Astrocyte (in vitro differentiated cells and primary cell): ENCODE data around the gene PITPNM3.

Experiments
- EZH2 ChIP-seq: IDR thresholded peaks from 2 replicates; pipeline ENCODE4 v1.6.1; 2012; ENCODE audit warnings: mild to moderate bottlenecking, low read length, inconsistent platforms; ENCODE audit not compliant: insufficient read depth
- TF ChIP-seq, protein P1 (sequence below): IDR thresholded peaks from 2 replicates; pipeline ENCODE4 v1.5.1; 2011; ENCODE audit warnings: low read depth, mild to moderate bottlenecking, inconsistent platforms, low read length, moderate library complexity; ENCODE audit not compliant: insufficient read depth

DNA sequence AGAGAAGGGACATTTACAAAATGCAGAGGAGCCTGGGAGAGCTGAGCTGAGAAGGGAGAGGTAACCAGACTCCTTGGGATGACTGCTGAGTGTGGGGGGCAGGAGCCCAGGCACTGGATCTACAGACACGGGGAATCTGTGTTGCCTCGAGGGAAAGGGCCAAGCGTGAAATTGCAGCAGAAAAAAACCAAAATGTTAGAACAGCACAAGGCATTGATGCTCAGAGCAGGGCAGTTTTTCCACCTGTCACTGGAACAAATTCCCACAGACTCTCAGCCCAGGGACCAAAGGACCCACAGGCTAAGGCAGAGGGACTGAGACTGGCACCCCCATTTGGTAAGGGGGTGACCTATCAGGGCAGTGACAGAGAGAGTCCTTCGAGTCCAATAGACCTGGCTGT is 2.0 kb downstream of the PITPNM3 start:
- TF ChIP-seq, protein P1, sequence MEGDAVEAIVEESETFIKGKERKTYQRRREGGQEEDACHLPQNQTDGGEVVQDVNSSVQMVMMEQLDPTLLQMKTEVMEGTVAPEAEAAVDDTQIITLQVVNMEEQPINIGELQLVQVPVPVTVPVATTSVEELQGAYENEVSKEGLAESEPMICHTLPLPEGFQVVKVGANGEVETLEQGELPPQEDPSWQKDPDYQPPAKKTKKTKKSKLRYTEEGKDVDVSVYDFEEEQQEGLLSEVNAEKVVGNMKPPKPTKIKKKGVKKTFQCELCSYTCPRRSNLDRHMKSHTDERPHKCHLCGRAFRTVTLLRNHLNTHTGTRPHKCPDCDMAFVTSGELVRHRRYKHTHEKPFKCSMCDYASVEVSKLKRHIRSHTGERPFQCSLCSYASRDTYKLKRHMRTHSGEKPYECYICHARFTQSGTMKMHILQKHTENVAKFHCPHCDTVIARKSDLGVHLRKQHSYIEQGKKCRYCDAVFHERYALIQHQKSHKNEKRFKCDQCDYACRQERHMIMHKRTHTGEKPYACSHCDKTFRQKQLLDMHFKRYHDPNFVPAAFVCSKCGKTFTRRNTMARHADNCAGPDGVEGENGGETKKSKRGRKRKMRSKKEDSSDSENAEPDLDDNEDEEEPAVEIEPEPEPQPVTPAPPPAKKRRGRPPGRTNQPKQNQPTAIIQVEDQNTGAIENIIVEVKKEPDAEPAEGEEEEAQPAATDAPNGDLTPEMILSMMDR = no peak
- no peak for TF ChIP-seq EZH2
